CD4-positive, alpha-beta T cell (primary cell): Measurements from ENCODE around the gene KDM4F. TPM values are rescaled to one million over a fixed set of nuclear protein-coding genes. Genes with fewer than 3 reads are reported as not detected.

ENCODE experiments used
- ATAC-seq: fragments of 200-7000 bp; cut with Tn5 transposase; one replicate; pipeline ENCODE4 v1.10.0; 2022; ENCODE audit warnings: mild to moderate bottlenecking; ENCODE audit not compliant: poor library complexity
- CTCF ChIA-PET: fragments of 350-600 bp; sonication (Branson Sonifier 250); formaldehyde crosslinking; loops from one replicate; lab custom pipeline; 2021; ENCODE audit warnings: antibody characterized with exemption, inconsistent platforms; lab: Charles Lee
- POLR2A ChIA-PET: fragments of 350-600 bp; sonication (Branson Sonifier 250); formaldehyde crosslinking; loops from one replicate; lab custom pipeline; 2021; ENCODE audit warnings: antibody characterized with exemption, inconsistent platforms; lab: Charles Lee
- DNase-seq, 14 experiments: peaks; one replicate each; pipeline ENCODE4 v3.0.0-alpha.2; 2013 to 2020; ENCODE audit warnings: mixed read lengths in 2 of 14
- H3K27ac ChIP-seq, 2 donors: one replicate each; pipeline versions ENCODE4 v1.5.1 to v1.7.0; 2013; ENCODE audit warnings: low read length in 2 of 2, low read depth in 1 of 2, mild to moderate bottlenecking in 1 of 2
- H3K27me3 ChIP-seq, 2 experiments: 1 replicate in 1 of 2; 2 replicates in 1 of 2; pipeline versions ENCODE4 v1.6.1 to v1.7.0; 2013; ENCODE audit warnings: low read length in 2 of 2, control low read depth in 1 of 2, mild to moderate bottlenecking in 1 of 2, moderate library complexity in 1 of 2; ENCODE audit not compliant: insufficient read depth in 2 of 2, control insufficient read depth in 1 of 2
- H3K36me3 ChIP-seq: one replicate; pipeline ENCODE4 v1.6.1; 2013; ENCODE audit warnings: low read length, control low read depth; ENCODE audit not compliant: insufficient read depth
- H3K4me1 ChIP-seq: one replicate; pipeline ENCODE4 v1.6.1; 2013; ENCODE audit warnings: low read length, control low read depth; ENCODE audit not compliant: insufficient read depth
- H3K4me3 ChIP-seq: one replicate; pipeline ENCODE4 v1.5.1; 2013; ENCODE audit warnings: mild to moderate bottlenecking, low read length, moderate library complexity
- H3K9me3 ChIP-seq, 2 experiments: 1 replicate in 1 of 2; 2 replicates in 1 of 2; pipeline versions ENCODE4 v1.6.1 to v1.7.0; 2013; ENCODE audit warnings: low read length in 2 of 2, mild to moderate bottlenecking in 2 of 2, control low read depth in 1 of 2, moderate library complexity in 1 of 2; ENCODE audit not compliant: control insufficient read depth in 1 of 2, insufficient read depth in 1 of 2
- H3K27ac Mint-ChIP-seq: one replicate; pipeline ENCODE4 v1.8.0; 2020; ENCODE audit warnings: mixed read lengths
- H3K27me3 Mint-ChIP-seq: one replicate; pipeline ENCODE4 v1.8.0; 2021; ENCODE audit warnings: mixed read lengths
- H3K36me3 Mint-ChIP-seq: one replicate; pipeline ENCODE4 v1.8.0; 2021; ENCODE audit warnings: low read depth, mixed read lengths
- H3K4me1 Mint-ChIP-seq: one replicate; pipeline ENCODE4 v1.8.0; 2021; ENCODE audit warnings: low read depth, mixed read lengths
- H3K4me3 Mint-ChIP-seq: one replicate; pipeline ENCODE4 v1.8.0; 2020; ENCODE audit warnings: mild to moderate bottlenecking, mixed read lengths
- H3K9me3 Mint-ChIP-seq: one replicate; pipeline ENCODE4 v1.8.0; 2020; ENCODE audit warnings: mixed read lengths
- CTCF ChIP-seq: fragments of 200-600 bp; IDR thresholded peaks from one replicate; pipeline ENCODE4 v1.8.0; 2022; ENCODE audit warnings: antibody characterized with exemption, mild to moderate bottlenecking
- intact Hi-C, 2 experiments: fragments of 100-400 bp; cut with DNase I in 1 of 2; cut with micrococcal nuclease in 1 of 2; formaldehyde crosslinking; loops; one replicate each; pipeline versions ENCODE4 v1.15.1 to v1.9.0; 2023 to 2025; cut with DNase I, micrococcal nuclease
- total RNA-seq, 174 experiments: library from RNA in 2 of 174; stranded (reverse) in 2 of 174; gene quantifications; one replicate each; pipeline ENCODE4 v1.2.3 and lab custom pipeline; 2021 to 2026

Gene KDM4F
- total RNA-seq, 2 experiments from 2014 or later, result not detected

- H3K4me3 ChIP-seq, result no peak overlapping the region
- peaks cover 23% of the 10 kb centered on the region for H3K4me1 ChIP-seq
- intact Hi-C loops, result loop anchor here in 1 of 2 experiments (5.0 kb wide), 4 partner anchors 110 to 1305 kb away; partner anchors contain the start of gene JRKL
- no peak overlapping the region for H3K27ac ChIP-seq
- CTCF ChIA-PET, result interaction anchor here (7.2 kb wide), 1 partner anchor 18 kb away, joined by 67 read pairs; the partner anchor contains the start of gene SRSF8
- H3K27ac Mint-ChIP-seq, result peak overlapping the region; percentile 71
- no peaks in the 10 kb centered on the region for H3K9me3 Mint-ChIP-seq
- no peaks in the 10 kb centered on the region for H3K27me3 ChIP-seq
- peaks cover 5% of the 10 kb centered on the region for H3K36me3 Mint-ChIP-seq
- peak overlapping the region; percentile 60 for H3K4me3 Mint-ChIP-seq
- no peaks in the 10 kb centered on the region for H3K36me3 ChIP-seq
- TF ChIP-seq CTCF, result no peak
- no peak for ATAC-seq
- H3K9me3 ChIP-seq, result no peaks in the 10 kb centered on the region
- H3K4me1 Mint-ChIP-seq, result peaks cover 35% of the 10 kb centered on the region
- no peak for DNase-seq
- peaks cover 7% of the 10 kb centered on the region for H3K27me3 Mint-ChIP-seq
- POLR2A ChIA-PET, result interaction anchor here (1.1 to 5.3 kb wide), 3 partner anchors 15 to 19 kb away, joined by 3 to 266 read pairs (median 24); partner anchors contain the start of gene SRSF8
Observed at GRCh38 chr11:95086836-95087570, 37.8 kb downstream of the KDM4F start.

- Histone ChIP-seq H3K9me3 (no peaks in the 10 kb centered on the region), H3K36me3 (no peaks in the 10 kb centered on the region), H3K4me3 (peak overlapping the region; percentile 78), H3K27ac (peak overlapping the region; percentile 77 to 84), H3K27me3 (no peaks in the 10 kb centered on the region), H3K4me1 (peaks cover 34% of the 10 kb centered on the region)
- DNase-seq, result peak in 6 of 14 experiments; percentile 4 to 61 (median 38)
- Mint-ChIP-seq H3K27ac (peak overlapping the region; percentile 95), H3K36me3 (peaks cover 5% of the 10 kb centered on the region), H3K4me3 (peak overlapping the region; percentile 92), H3K9me3 (no peaks in the 10 kb centered on the region), H3K27me3 (no peaks in the 10 kb centered on the region), H3K4me1 (peaks cover 46% of the 10 kb centered on the region)
- no peak for TF ChIP-seq CTCF
- intact Hi-C loops, result loop anchor here (1.0 to 5.0 kb wide), 6 partner anchors 22 to 1303 kb away; partner anchors contain the start of gene JRKL (in 1 of the 2)
- ChIA-PET POLR2A (interaction anchor here (0.6 to 5.3 kb wide), 25 partner anchors 9 to 1348 kb away, joined by 3 to 266 read pairs (median 5); partner anchors contain the start of genes C11orf54, CCDC82, CEP57 and CWC15), CTCF (interaction anchor here (0.8 to 7.2 kb wide), 8 partner anchors 9 to 620 kb away, joined by 3 to 67 read pairs (median 5); partner anchors contain the start of genes SESN3 and SRSF8)
- ATAC-seq, result peak; percentile 60
Observed at GRCh38 chr11:95088946-95089619, 39.9 kb downstream of the KDM4F start.
